RPMI7951 (cell line): Measurements from ENCODE around the gene C10orf90. TPM values are rescaled to one million over a fixed set of nuclear protein-coding genes. Genes with fewer than 3 reads are reported as not detected.

Experiments used
- DNase-seq: peaks from one replicate; pipeline ENCODE4 v3.0.0-alpha.2; 2012; ENCODE audit warnings: low read depth
- total RNA-seq: library from RNA; depleted of rRNA; stranded (reverse); fragments of >200 nt; shearing (Covaris generic); gene quantifications from 2 replicates; pipeline ENCODE4 v1.2.3, GENCODE V29; 2014

Gene C10orf90
- total RNA-seq, 1 experiment from 2014 or later: 2.5 TPM

GRCh38 chr10:126463286-126463685 is 207.2 kb downstream of the C10orf90 start:
- no peak for DNase-seq

DNA sequence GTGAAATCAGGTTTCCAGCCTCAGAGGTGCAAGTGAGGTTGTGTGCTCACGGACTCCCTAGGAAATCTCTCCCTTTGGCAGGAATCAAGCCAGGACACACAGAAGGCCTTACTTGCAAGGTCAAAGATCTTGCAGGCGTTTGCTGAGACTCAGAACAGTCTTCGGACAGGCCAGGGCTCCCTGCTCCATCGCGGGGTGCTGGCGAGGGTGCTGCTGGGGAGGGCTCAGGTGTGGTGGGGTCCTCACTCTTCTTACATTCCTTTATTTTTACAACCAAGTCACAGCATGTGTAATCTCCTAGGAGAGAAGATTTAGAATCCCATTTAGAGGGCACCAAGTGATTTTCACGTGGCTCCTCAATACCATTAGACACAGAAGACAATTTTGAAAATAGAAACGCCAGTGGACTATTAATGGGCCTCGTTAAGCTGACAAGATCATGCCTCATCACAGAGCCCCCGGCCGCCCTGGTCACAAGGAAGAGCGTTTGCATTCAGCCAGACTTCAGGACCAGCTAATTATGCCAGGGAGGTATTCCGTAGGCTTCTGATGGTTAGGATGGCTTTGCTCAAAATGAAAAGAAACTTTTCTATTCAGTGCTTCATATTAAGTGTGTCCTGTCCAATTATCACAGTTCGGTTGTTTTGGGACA is 209.1 kb downstream of the C10orf90 start:
- no peak for DNase-seq

- peak; percentile 97 for DNase-seq
Observed at GRCh38 chr10:126459878-126460481, 210.5 kb downstream of the C10orf90 start.

DNA sequence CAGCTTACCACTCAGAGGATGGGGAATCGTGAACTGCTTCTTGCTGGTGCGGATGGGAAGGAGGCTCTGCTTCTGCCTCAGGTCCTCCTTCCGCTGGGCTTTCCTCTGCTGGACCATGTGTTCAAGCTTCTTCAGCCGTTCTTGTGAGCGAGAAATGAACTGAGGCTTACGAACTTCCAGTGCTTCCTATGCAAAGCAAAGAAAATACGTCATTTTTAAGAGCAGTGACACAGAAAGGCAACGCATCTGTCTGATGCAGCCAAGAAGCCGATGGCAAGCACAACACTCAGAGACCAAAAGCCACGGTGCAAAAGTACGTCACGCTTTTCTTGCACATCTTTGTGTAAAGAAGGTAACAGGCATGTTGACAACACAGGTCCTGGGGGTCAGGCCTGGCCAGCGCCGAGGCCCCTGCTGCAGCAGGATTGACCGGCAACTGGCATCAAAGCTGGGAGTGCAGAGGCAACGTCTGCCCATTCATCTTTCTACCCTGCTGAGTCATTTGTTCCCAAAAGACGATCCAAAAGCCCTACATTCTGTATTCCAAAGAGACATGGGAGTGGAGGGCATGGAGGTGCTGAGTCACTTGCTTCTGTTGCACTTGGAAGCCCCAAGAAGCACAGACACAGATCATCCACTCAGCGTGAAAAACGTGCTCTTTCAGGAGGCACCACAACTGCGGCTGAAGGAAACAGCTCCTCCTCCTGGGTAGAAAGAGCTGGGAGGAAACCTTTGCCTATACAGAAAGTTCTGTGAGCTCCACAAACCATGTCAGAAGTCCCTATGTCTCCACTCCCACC is 211.3 kb downstream of the C10orf90 start:
- DNase-seq: peak; percentile 90

- peak; percentile 60 for DNase-seq
Observed at GRCh38 chr10:126458466-126458865, 212.0 kb downstream of the C10orf90 start.

- DNase-seq: no peak
Observed at GRCh38 chr10:126456632-126457031, 213.9 kb downstream of the C10orf90 start.

- no peak for DNase-seq
Observed at GRCh38 chr10:126455766-126456405, 214.6 kb downstream of the C10orf90 start.

DNA sequence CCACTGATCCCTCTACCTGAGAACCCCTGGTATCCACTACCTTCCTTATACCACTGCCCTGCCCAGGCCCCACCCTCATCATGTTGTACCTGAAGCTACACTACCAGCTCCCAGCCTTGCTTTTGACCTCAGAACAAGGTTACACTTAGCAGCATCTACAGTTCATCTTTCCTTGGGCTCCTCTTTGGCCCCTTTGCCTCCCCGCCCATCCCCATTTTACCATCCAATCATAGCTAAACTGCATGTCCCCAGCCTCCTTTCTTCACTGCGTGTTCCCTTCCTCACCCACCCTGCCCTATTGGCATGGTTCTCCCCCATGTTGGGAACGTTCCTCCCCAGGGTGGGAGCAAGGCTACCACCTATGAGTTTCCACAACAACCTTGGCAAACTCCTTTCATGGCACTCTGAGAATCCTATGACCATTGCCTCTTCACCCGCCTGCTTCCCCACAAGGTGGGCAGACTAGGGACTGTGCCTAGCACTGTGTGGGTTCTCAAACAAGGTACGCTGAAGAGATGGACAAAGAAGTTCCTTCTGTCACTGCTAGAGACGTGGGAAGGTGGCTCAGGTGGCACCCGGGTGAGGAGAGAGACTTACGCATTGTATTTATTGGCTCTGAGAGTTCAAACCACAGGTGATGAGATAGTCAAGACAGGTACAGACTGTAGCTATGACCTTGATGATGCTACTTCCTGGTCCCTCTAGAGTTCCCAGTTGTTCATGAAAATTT is 215.3 kb downstream of the C10orf90 start:
- no peak for DNase-seq

DNA sequence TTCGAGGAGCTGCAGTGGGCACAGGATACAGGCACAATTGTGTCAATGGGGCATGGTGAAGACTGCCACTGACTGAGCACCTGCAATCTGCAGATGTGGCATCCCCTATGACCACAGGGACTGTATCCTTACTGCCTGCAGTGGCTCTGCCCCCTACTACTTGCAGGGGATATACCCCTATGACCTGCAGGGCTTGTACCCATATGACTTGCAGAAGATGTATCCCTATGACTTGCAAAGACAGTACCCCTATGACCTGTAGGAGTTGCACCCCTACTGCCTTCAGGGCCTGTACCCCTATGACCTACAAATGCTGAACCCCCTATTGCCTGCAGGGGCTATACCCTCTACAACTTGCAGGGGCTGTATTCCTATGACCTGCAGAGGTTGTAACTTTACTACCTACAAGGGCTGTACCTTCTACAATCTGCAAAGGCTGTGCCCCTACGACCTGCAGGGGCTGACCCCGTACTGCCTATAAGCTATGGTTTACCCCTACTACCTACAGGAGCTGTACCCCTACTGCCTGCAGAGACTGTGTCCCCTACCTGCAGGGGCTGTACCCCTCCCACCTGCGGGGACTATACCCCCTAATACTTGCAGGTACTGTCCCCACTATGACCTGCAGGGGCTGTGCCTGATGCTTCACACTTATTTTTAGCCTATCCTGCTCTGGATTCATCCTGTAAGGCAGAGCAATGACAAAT is 216.3 kb downstream of the C10orf90 start:
- DNase-seq: no peak

DNA sequence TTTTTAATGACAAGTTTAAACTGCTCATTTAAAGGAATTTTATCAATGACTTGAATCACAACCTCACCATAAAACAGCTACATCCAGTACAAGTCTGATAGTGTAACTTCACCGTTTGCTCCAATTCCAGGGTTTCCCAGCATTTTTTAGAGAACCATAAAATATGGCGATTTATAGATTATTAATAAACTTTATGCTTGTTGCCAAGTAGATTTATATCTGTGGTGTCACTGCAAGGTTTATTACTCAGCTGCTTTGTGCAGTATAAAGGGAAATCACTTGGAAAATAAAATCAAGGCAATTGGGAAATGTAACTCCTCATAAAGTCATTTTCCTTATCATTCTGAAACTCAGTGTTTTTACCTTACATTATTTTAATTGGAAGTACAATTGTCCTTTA is 218.2 kb downstream of the C10orf90 start:
- no peak for DNase-seq

GRCh38 chr10:126448091-126448490 is 222.4 kb downstream of the C10orf90 start:
- DNase-seq: no peak

DNA sequence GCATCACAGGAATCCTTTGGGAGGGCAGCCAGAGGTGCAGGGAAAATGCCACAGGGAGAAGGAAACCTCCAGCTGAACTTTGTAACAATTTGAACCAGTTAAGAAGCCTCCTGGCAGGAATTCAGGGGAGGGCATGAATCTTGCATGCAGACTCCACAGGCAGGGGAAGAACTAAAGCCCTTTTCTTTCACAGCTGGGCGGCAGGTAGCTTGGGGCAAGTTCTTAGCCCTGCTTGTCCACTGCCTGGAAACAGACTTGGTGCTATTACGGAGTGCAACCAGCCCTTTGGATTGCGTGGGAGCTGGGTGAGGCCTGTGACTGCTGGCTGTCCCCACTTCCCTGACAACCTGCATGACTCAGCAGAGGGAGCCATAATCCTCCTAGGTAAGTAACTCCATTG is 230.6 kb downstream of the C10orf90 start:
- DNase-seq: peak; percentile 86

DNA sequence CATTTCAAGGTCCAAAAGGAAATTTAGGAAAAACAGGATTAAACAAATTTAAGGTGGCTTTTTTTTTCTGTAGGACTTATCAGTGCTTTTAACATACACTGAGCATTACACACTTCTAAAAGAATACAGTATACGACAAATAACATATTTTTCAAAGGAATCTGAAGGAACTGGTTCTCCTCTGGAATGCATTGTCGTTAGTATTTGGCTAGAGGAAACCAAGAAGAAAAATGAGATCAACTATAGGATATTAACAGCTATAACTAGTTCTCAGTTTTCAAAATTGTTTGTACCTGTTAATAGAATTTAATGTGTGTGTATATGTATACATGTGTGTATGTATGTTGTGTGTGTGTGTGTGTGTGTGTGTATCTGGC is 232.1 kb downstream of the C10orf90 start:
- DNase-seq: no peak

DNA sequence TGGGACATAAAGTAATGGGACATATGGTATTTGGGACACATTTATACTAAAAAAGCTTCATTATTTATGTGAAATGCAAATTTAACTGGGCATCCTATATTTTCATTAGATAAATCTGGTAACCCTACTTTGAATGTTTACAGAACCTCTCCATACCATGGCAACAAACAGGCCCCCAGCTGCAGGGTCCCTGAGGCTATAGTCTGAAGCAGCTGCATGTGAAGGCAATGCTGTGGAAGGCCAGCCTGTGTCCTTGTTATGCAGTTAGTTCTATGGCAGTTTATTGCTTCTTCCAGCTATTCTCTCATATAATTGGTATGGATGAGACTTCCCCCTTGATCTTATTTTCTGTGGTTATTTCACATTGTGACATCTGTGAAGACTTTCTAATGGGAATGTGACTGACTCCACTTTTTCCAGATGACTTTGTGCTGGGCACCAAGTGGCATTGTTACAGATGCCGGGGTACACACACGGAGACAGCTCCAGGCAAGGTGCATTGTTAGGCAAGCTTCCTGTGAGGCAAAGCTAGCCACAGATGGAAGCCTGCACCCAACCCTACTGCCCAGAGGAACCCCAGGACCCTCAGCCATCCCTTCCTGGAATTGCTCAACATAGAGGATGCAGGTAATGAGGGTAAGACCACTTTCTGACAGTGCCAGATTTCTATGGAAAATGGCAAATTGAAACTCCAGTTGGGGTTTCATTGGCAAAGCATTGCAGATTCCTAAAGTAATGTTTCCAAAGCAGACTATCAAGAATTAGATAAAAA is 232.7 kb downstream of the C10orf90 start:
- DNase-seq: peak; percentile 41

DNA sequence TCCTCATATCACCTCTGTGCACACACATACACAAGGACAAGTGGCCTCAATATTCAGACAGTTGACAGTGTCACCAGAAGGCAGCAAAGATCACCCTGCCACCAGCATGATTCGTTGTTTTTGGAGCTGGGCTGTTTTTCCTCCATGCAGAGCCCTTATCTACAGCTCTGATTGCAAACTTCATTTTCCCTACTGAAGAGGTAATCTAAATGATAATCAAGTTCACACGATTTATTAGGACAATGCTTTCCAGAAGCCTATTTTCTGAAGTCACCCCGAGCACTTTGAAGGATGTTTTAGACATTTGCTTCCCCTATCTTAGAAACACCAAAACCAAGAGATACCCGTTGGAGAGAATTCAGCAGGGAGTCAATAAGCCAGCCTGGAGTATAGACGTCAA is 236.3 kb downstream of the C10orf90 start:
- DNase-seq: no peak

DNA sequence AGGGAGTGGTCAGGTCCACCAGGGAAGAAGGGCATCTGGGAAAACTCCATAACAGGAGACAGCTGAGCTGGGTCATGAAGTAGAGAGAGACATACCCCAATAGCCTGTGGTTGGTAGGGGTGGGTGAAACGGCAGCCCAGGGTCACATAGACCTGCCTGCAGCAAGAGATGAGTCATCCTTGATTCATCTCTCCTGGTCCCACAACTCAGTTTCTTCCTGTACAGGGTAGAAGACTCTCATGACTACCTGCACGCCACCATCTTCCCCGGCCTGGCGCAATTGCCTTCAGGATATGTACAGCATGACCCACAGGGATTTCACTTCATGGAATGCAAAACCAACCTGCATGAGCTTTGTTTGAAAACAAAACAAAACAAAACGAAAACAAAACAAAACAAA is 237.1 kb downstream of the C10orf90 start:
- DNase-seq: peak; percentile 90

DNA sequence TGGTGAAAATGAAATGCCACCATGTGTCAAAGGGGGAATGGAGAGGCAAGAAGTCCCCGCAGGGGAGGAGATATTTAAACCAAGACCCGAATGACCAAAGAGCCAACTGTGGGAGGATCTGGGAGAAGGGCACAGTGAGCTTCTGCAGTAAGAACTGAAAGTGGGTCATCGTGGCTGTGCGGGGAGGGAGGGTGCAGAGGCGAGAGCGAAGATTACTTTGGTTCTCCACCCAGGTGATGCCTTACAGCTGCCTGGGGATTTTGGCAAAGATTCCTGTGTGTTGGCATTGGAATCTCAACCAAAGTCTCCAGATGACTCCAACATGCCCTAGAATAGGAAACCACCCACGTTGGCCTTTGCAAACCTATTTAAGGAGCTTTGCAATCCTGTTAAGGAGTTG is 238.0 kb downstream of the C10orf90 start:
- DNase-seq: no peak

DNA sequence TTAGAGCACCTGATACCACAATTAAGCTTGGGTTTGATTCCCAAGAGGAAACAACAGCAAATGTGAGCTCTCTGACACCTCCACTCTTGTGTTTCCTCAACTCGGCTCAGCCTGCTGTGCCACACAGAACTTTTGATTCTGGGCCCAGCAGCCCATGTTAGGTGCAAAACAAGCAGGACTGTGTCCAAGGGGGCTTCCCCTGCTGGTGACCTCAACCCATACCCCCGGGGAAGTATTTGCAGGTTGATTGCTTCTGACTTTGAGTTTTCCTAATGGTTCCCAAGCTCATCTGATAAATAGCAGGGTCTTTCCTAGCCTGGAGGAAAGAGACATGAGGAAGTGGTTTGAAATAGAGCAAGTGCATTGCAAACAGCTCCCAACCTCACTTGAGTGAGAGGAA is 238.7 kb downstream of the C10orf90 start:
- DNase-seq: no peak

- DNase-seq: no peak
Observed at GRCh38 chr10:126430512-126430911, 240.0 kb downstream of the C10orf90 start.

- DNase-seq: no peak
Observed at GRCh38 chr10:126429275-126429674, 241.2 kb downstream of the C10orf90 start.
